AG04450 (cell line): ENCODE results near the gene RBFOX2. TPM values are rescaled to one million over a fixed set of nuclear protein-coding genes. Genes with fewer than 3 reads are reported as not detected.
A peak's percentile ranks its signal among the peaks of the same experiment; 100 is the strongest.

Source experiments
- CTCF ChIA-PET: fragments of 300-600, 350-600 bp; formaldehyde crosslinking; extraction: SDS; loops from one replicate; lab custom pipeline; 2022; ENCODE audit warnings: antibody characterized with exemption, inconsistent platforms; lab: Charles Lee
- POLR2A ChIA-PET: fragments of 350-600 bp; formaldehyde crosslinking; extraction: SDS; loops from one replicate; lab custom pipeline; 2021; ENCODE audit warnings: antibody characterized with exemption, inconsistent platforms; lab: Yijun Ruan, JAX
- DNase-seq: peaks from one replicate; pipeline ENCODE4 v3.0.0-alpha.2; 2011; ENCODE audit warnings: low read depth, low spot score
- H3K27ac ChIP-seq: one replicate; pipeline ENCODE4 v1.5.1; 2012; ENCODE audit warnings: low read depth, low read length, control low read depth
- H3K27me3 ChIP-seq: one replicate; pipeline ENCODE4 v1.6.0; 2012; ENCODE audit warnings: low read length; ENCODE audit not compliant: control insufficient read depth, insufficient read depth
- H3K4me3 ChIP-seq: 2 replicates; pipeline ENCODE4 v1.5.1; 2011; ENCODE audit warnings: mild to moderate bottlenecking, low read depth, low read length, control low read depth
- H3K9me3 ChIP-seq: 2 replicates; pipeline ENCODE4 v1.5.1; 2012; ENCODE audit warnings: low read length; ENCODE audit not compliant: control insufficient read depth, insufficient read depth
- CTCF ChIP-seq: IDR thresholded peaks from 2 replicates; pipeline ENCODE4 v1.5.1; 2011; ENCODE audit warnings: low read depth, low read length, control low read depth, inconsistent platforms
- polyA plus RNA-seq: library from polyadenylated mRNA; depleted of rRNA; stranded (reverse); fragments of >200 nt; gene quantifications from 2 replicates; pipeline ENCODE4 v1.2.3, GENCODE V29; 2011

RBFOX2 gene
- polyA plus RNA-seq, 1 experiment = 288 TPM

GRCh38 chr22:35984183-35985175 is 44.1 kb downstream of the RBFOX2 start:
- CTCF ChIA-PET = interaction anchor here (0.8 to 2.3 kb wide), 3 partner anchors 13 to 513 kb away, joined by 3 to 13 read pairs (median 4); no protein-coding TSS in a partner anchor

GRCh38 chr22:35981900-35982299 is 46.7 kb downstream of the RBFOX2 start:
- TF ChIP-seq CTCF = no peak
- H3K27ac ChIP-seq = no peak overlapping the region
- DNase-seq = no peak
- H3K27me3 ChIP-seq = no peaks in the 10 kb centered on the region
- H3K4me3 ChIP-seq = no peak overlapping the region
- POLR2A ChIA-PET = interaction anchor here (0.6 kb wide), 1 partner anchor 107 kb away, joined by 4 read pairs; no protein-coding TSS in a partner anchor
- CTCF ChIA-PET = interaction anchor here (1.1 to 2.3 kb wide), 2 partner anchors 84 kb away, joined by 5 to 13 read pairs; no protein-coding TSS in a partner anchor
- H3K9me3 ChIP-seq = no peaks in the 10 kb centered on the region

More at GRCh38 chr22:35984183-35985175, 44.1 kb downstream of the RBFOX2 start:
- no peaks in the 10 kb centered on the region for H3K9me3 ChIP-seq
- POLR2A ChIA-PET = interaction anchor here (1.2 kb wide), 1 partner anchor 11 kb away, joined by 3 read pairs; no protein-coding TSS in a partner anchor
- no peak for DNase-seq
- H3K27ac ChIP-seq = no peak overlapping the region
- no peaks in the 10 kb centered on the region for H3K27me3 ChIP-seq
- H3K4me3 ChIP-seq = no peak overlapping the region
- no peak for TF ChIP-seq CTCF

DNA sequence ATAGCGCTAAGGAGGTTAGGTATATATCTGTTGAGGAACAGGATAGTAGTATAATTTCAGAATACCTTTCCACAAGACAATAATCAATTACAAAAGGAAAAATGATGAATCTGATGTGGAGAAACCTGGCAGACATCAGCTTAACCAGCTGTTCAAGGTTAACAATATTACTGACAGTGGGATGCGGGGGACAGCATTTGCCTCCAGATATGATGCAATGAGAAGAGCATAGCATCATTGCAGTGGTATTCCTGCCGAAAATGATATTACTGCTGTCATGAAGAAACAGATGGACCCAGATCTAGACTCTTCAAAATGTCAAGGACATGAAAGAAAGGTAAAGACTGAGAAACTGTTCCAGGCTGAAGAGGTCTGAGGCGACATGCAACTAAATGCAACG is 49.7 kb downstream of the RBFOX2 start:
- ChIA-PET POLR2A (no interaction called here), CTCF (interaction anchor here (2.3 kb wide), 1 partner anchor 87 kb away, joined by 9 read pairs; no protein-coding TSS in a partner anchor)
- Histone ChIP-seq H3K9me3 (no peaks in the 10 kb centered on the region), H3K4me3 (no peak overlapping the region), H3K27ac (no peak overlapping the region), H3K27me3 (no peaks in the 10 kb centered on the region)
- no peak for TF ChIP-seq CTCF
- no peak for DNase-seq

DNA sequence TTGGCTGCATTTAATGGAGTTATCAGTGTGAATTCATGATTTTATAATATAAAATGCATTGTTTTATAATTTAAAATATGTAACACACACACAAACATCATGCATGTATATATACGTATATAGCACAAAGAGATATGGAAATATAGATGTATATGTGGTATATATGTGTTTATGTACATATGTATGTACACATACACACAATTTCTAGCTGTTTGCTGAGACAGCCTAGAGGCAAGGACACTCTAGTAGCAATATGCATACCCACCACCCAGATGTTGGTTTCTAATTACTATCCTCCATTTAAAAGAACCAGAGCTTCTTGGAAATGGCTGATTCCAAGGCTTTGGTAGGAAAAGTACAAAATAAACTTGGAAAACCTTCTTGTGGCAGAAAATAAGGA is 50.4 kb downstream of the RBFOX2 start:
- H3K4me3 ChIP-seq = no peak overlapping the region
- no peaks in the 10 kb centered on the region for H3K9me3 ChIP-seq
- no peak for DNase-seq
- ChIA-PET CTCF (interaction anchor here (2.3 kb wide), 1 partner anchor 88 kb away, joined by 9 read pairs; no protein-coding TSS in a partner anchor), POLR2A (no interaction called here)
- H3K27ac ChIP-seq = peak overlapping the region; percentile 74
- H3K27me3 ChIP-seq = no peaks in the 10 kb centered on the region
- TF ChIP-seq CTCF = no peak
